H1 (cell line): Measurements from ENCODE around the gene PSMB11. TPM values are rescaled to one million over a fixed set of nuclear protein-coding genes. Genes with fewer than 3 reads are reported as not detected.

Source experiments
- BACH1 ChIP-seq: IDR thresholded peaks from 2 replicates; pipeline ENCODE4 v1.6.1; 2012; ENCODE audit warnings: low read length, improper control_type of control experiment
- CBX8 ChIP-seq: fragments of 300-800, 300-1000 bp; sonication (generic); IDR thresholded peaks from 2 replicates; pipeline ENCODE4 v1.7.1; 2016; ENCODE audit warnings: low read depth, low read length, borderline replicate concordance
- CREB1 ChIP-seq: IDR thresholded peaks from 2 replicates; pipeline ENCODE4 v1.6.1; 2012; ENCODE audit warnings: inconsistent platforms
- PHF8 ChIP-seq: fragments of 200-600 bp; sonication (generic); conservative IDR thresholded peaks from 2 replicates; pipeline ENCODE4 v1.7.1; 2012; ENCODE audit warnings: low read depth, mild to moderate bottlenecking, inconsistent platforms, low read length, moderate library complexity
- POU5F1 ChIP-seq: IDR thresholded peaks from 2 replicates; pipeline ENCODE4 v1.6.1; 2011; ENCODE audit warnings: low read depth, mild to moderate bottlenecking, low read length, moderate library complexity
- SIN3A ChIP-seq, 2 experiments: IDR thresholded peaks in 1 of 2; conservative IDR thresholded peaks in 1 of 2; 2 replicates each; pipeline ENCODE4 v1.6.1; 2011 to 2012; ENCODE audit warnings: low read length in 2 of 2, improper control_type of control experiment in 1 of 2, low read depth in 1 of 2, mild to moderate bottlenecking in 1 of 2
- SP1 ChIP-seq: IDR thresholded peaks from 2 replicates; pipeline ENCODE4 v1.6.1; 2011; ENCODE audit warnings: low read depth, low read length
- SUZ12 ChIP-seq: fragments of 200-600 bp; sonication (generic); IDR thresholded peaks from 2 replicates; pipeline ENCODE4 v1.6.1; 2012; ENCODE audit warnings: mild to moderate bottlenecking, inconsistent platforms, low read length, moderate library complexity, mixed read lengths
- TBP ChIP-seq: IDR thresholded peaks from 2 replicates; pipeline ENCODE4 v1.6.1; 2011; ENCODE audit warnings: low read depth, low read length, improper control_type of control experiment
- polyA plus RNA-seq, 7 experiments: library from polyadenylated mRNA; depleted of rRNA in 3 of 7; stranded (reverse) in 5 of 7; unstranded in 2 of 7; fragments of >200 nt in 5 of 7; fragments of 200-250 nt in 2 of 7; gene quantifications; 1 replicate in 5 of 7; 2 replicates in 1 of 7; 4 replicates in 1 of 7; pipeline versions ENCODE4 v1.2.1 to v1.2.3, GENCODE V29; 2011 to 2013; ENCODE audit warnings: missing spikeins in 2 of 7, mixed read lengths in 2 of 7
- total RNA-seq: library from RNA; stranded (reverse); fragmentation: NEBNext Ultra II Directional; extraction: Animal tissue kit (Norgen Biotek cat#: 25700); gene quantifications from 2 replicates; pipeline ENCODE4 v1.2.1, GENCODE V29; 2021
- TF ChIP-seq, protein P1 (sequence below): IDR thresholded peaks from 2 replicates; pipeline ENCODE4 v1.6.1; 2012; ENCODE audit warnings: low read length, inconsistent platforms

The PSMB11 gene
- total and polyA plus RNA-seq, 2 of the 8 experiments (the other 6 are each of a cell fraction or from before 2014, with no cell fraction given): not detected

DNA sequence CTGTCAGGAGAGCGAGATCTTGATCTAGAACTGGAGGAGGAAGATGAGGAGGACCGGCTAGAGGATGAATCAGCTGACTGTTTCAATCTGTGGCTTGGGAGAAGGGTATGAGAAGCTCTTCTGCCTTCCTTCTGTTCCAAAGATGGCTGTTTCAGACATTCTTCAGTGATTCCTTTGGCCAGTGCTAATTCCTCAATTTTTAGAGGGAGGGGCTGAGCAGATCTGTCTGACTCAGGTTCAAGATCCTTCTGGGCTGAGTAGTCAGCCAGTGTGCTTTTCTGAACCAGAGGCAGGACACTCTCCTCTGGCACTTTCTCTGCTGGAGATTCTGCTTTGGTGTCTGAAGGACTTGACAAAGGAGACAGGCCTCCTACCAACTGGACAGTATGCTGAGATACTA lies 37.7 kb downstream of the PSMB11 start (continued):
- TF ChIP-seq PHF8 (no peak), CBX8 (no peak), POU5F1 (no peak), SIN3A (conservative IDR thresholded peaks at IDR 0.05 in 1 of 2, IDR thresholded peaks at IDR 0.05 in 1 of 2; ENCODE audit: low read depth in 1 of 2, low read length in 2 of 2) (no peak), SUZ12 (no peak), CREB1 (no peak), SP1 (no peak), BACH1 (no peak), TBP (no peak)
- TF ChIP-seq, protein P1, sequence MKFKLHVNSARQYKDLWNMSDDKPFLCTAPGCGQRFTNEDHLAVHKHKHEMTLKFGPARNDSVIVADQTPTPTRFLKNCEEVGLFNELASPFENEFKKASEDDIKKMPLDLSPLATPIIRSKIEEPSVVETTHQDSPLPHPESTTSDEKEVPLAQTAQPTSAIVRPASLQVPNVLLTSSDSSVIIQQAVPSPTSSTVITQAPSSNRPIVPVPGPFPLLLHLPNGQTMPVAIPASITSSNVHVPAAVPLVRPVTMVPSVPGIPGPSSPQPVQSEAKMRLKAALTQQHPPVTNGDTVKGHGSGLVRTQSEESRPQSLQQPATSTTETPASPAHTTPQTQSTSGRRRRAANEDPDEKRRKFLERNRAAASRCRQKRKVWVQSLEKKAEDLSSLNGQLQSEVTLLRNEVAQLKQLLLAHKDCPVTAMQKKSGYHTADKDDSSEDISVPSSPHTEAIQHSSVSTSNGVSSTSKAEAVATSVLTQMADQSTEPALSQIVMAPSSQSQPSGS: no peak
